ENCODE measurements around the gene SFXN1. TPM values are rescaled to one million over a fixed set of nuclear protein-coding genes. Genes with fewer than 3 reads are reported as not detected.
"Not testable (repeated sequence)": the region's sequence is repeated elsewhere in the genome, so short reads cannot be mapped to it uniquely, and the experiment has no call there.

Gene SFXN1
- total and polyA plus RNA-seq, 9 donors = 15.4 to 22.7 (median 20.5) TPM

GRCh38 chr5:175489693-175490443, 11.5 kb downstream of the SFXN1 start:
- H3K4me3 ChIP-seq (ENCODE audit: low read length) = no peak overlapping the region
- H3K4me1 ChIP-seq (ENCODE audit: control insufficient read depth, insufficient read depth, low read length) = no peaks in the 10 kb centered on the region
- no peak for DNase-seq
- H3K36me3 ChIP-seq (ENCODE audit: control insufficient read depth, insufficient read depth, low read length) = peaks cover 46% of the 10 kb centered on the region
- WGBS (ENCODE audit: insufficient coverage) = 75% methylated on average over 3 of the region's 6 CpGs
- no peaks in the 10 kb centered on the region for H3K9me3 ChIP-seq (replicated peaks; ENCODE audit: control insufficient read depth, low read depth, low read length)
- no peak overlapping the region for H3K27ac ChIP-seq (ENCODE audit: low read length)
- no peaks in the 10 kb centered on the region for H3K27me3 ChIP-seq (ENCODE audit: control insufficient read depth, insufficient read depth, low read length)

- H3K36me3 ChIP-seq (ENCODE audit: control insufficient read depth, insufficient read depth, low read length) = peaks cover 40% of the 10 kb centered on the region
- H3K27me3 ChIP-seq (ENCODE audit: control insufficient read depth, insufficient read depth, low read length) = no peaks in the 10 kb centered on the region
- H3K27ac ChIP-seq (ENCODE audit: low read length) = no peak overlapping the region
- H3K4me3 ChIP-seq (ENCODE audit: low read length) = no peak overlapping the region
- no peaks in the 10 kb centered on the region for H3K4me1 ChIP-seq (ENCODE audit: control insufficient read depth, insufficient read depth, low read length)
- DNase-seq = no peak
- no peaks in the 10 kb centered on the region for H3K9me3 ChIP-seq (replicated peaks; ENCODE audit: control insufficient read depth, low read depth, low read length)
- WGBS (ENCODE audit: insufficient coverage) = 100% methylated on average over 1 of the region's 6 CpGs
Observed at GRCh38 chr5:175491223-175491622, 12.9 kb downstream of the SFXN1 start.

- no peaks in the 10 kb centered on the region for H3K27me3 ChIP-seq (ENCODE audit: control insufficient read depth, insufficient read depth, low read length)
- no peak overlapping the region for H3K4me3 ChIP-seq (ENCODE audit: low read length)
- no peak for DNase-seq
- H3K4me1 ChIP-seq (ENCODE audit: control insufficient read depth, insufficient read depth, low read length) = no peaks in the 10 kb centered on the region
- WGBS (ENCODE audit: insufficient coverage) = 85% methylated on average over 4 of the region's 7 CpGs
- H3K9me3 ChIP-seq (replicated peaks; ENCODE audit: control insufficient read depth, low read depth, low read length) = no peaks in the 10 kb centered on the region
- H3K36me3 ChIP-seq (ENCODE audit: control insufficient read depth, insufficient read depth, low read length) = peaks cover 35% of the 10 kb centered on the region
- no peak overlapping the region for H3K27ac ChIP-seq (ENCODE audit: low read length)
Observed at GRCh38 chr5:175493260-175493659, 14.9 kb downstream of the SFXN1 start.

DNA sequence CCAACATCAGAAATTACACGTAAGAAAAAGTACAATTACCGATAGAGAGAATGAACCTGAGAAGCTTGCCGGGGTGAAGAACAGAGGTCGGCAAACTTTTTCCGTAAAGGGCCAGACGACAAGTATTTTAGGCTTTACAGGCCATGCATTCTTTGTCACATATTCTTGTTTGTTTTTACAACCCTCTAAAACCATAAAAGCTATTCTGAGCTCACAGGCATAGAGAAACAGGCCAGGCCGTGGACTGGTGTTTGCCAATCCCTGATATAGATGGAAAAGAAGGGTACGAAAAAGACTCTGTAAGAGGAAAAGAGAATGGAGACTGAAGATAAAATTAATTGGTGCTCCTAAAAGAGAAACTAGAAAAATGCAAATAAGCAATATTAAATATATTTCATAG, 15.4 kb downstream of the SFXN1 start:
- no peak overlapping the region for H3K27ac ChIP-seq (ENCODE audit: low read length)
- no peak overlapping the region for H3K4me3 ChIP-seq (ENCODE audit: low read length)
- DNase-seq = no peak
- H3K27me3 ChIP-seq (ENCODE audit: control insufficient read depth, insufficient read depth, low read length) = no peaks in the 10 kb centered on the region
- H3K36me3 ChIP-seq (ENCODE audit: control insufficient read depth, insufficient read depth, low read length) = peaks cover 35% of the 10 kb centered on the region
- no peaks in the 10 kb centered on the region for H3K9me3 ChIP-seq (replicated peaks; ENCODE audit: control insufficient read depth, low read depth, low read length)
- H3K4me1 ChIP-seq (ENCODE audit: control insufficient read depth, insufficient read depth, low read length) = no peaks in the 10 kb centered on the region
- WGBS (ENCODE audit: insufficient coverage) = 94% methylated on average over 5 of the region's 8 CpGs

- H3K27ac ChIP-seq (ENCODE audit: low read length) = no peak overlapping the region
- H3K4me3 ChIP-seq (ENCODE audit: low read length) = no peak overlapping the region
- no peaks in the 10 kb centered on the region for H3K9me3 ChIP-seq (replicated peaks; ENCODE audit: control insufficient read depth, low read depth, low read length)
- 94% methylated on average over 8 of the region's 17 CpGs for WGBS (ENCODE audit: insufficient coverage)
- peaks cover 31% of the 10 kb centered on the region for H3K36me3 ChIP-seq (ENCODE audit: control insufficient read depth, insufficient read depth, low read length)
- H3K4me1 ChIP-seq (ENCODE audit: control insufficient read depth, insufficient read depth, low read length) = no peaks in the 10 kb centered on the region
- H3K27me3 ChIP-seq (ENCODE audit: control insufficient read depth, insufficient read depth, low read length) = no peaks in the 10 kb centered on the region
- no peak for DNase-seq
Observed at GRCh38 chr5:175494264-175495183, 16.2 kb downstream of the SFXN1 start.

DNA sequence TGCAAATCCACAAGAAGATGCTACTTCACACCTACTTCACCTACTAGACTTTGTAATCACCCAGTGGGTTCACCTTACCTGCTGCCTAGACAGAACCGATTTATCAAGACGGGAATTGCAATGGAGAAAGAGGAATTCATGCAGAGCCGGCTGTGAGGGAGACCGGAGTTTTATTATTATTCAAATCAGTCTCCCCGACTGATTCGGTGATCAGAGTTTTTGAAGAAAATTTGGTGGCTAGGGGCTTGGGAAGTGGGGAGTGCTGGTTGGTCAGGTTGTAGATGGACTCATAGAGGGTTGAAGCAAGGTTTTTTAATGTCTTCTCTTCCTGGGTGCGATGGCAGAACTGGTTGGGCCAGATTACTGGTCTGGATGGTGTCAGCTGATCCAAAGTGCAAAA, 23.4 kb downstream of the SFXN1 start:
- no peaks in the 10 kb centered on the region for H3K4me1 ChIP-seq (ENCODE audit: control insufficient read depth, insufficient read depth, low read length)
- no peak overlapping the region for H3K4me3 ChIP-seq (ENCODE audit: low read length)
- no peaks in the 10 kb centered on the region for H3K36me3 ChIP-seq (ENCODE audit: control insufficient read depth, insufficient read depth, low read length)
- 73% methylated on average over 5 of the region's 7 CpGs for WGBS (ENCODE audit: insufficient coverage)
- DNase-seq = no peak
- no peaks in the 10 kb centered on the region for H3K27me3 ChIP-seq (ENCODE audit: control insufficient read depth, insufficient read depth, low read length)
- H3K9me3 ChIP-seq (replicated peaks; ENCODE audit: control insufficient read depth, low read depth, low read length) = no peaks in the 10 kb centered on the region
- no peak overlapping the region for H3K27ac ChIP-seq (ENCODE audit: low read length)

GRCh38 chr5:175507671-175508070, 29.3 kb downstream of the SFXN1 start:
- not testable (repeated sequence) for DNase-seq; H3K27ac ChIP-seq (ENCODE audit: low read length); H3K4me3 ChIP-seq (ENCODE audit: low read length); H3K27me3 ChIP-seq (ENCODE audit: control insufficient read depth, insufficient read depth, low read length); H3K4me1 ChIP-seq (ENCODE audit: control insufficient read depth, insufficient read depth, low read length); H3K9me3 ChIP-seq (replicated peaks; ENCODE audit: control insufficient read depth, low read depth, low read length)
- 86% methylated on average over 3 of the region's 4 CpGs for WGBS (ENCODE audit: insufficient coverage)
- H3K36me3 ChIP-seq (ENCODE audit: control insufficient read depth, insufficient read depth, low read length) = peaks cover 21% of the 10 kb centered on the region

- no peaks in the 10 kb centered on the region for H3K4me1 ChIP-seq (ENCODE audit: control insufficient read depth, insufficient read depth, low read length)
- no peak for DNase-seq
- WGBS (ENCODE audit: insufficient coverage) = no CpG with 5 or more reads among the region's 2 CpGs
- no peaks in the 10 kb centered on the region for H3K9me3 ChIP-seq (replicated peaks; ENCODE audit: control insufficient read depth, low read depth, low read length)
- peaks cover 28% of the 10 kb centered on the region for H3K36me3 ChIP-seq (ENCODE audit: control insufficient read depth, insufficient read depth, low read length)
- H3K27ac ChIP-seq (ENCODE audit: low read length) = no peak overlapping the region
- no peaks in the 10 kb centered on the region for H3K27me3 ChIP-seq (ENCODE audit: control insufficient read depth, insufficient read depth, low read length)
- no peak overlapping the region for H3K4me3 ChIP-seq (ENCODE audit: low read length)
Observed at GRCh38 chr5:175508896-175509295, 30.5 kb downstream of the SFXN1 start.

DNA sequence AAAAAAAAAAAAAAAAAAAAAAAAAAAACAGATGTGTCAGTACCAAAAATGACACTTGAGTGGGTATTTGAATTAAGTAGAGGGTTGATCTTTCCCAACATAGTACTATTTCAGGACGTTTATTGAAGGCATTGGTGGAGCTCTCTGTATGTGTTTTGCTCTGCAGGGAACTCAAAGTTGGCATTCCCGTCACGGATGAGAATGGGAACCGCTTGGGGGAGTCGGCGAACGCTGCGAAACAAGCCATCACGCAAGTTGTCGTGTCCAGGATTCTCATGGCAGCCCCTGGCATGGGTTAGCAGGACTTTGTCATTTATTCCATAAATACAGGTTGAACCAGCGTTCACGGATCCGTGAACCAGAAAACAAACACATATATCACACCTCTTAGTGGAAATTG, 34.9 kb downstream of the SFXN1 start:
- Histone ChIP-seq H3K36me3 (ENCODE audit: control insufficient read depth, insufficient read depth, low read length) (peaks cover 65% of the 10 kb centered on the region), H3K9me3 (replicated peaks; ENCODE audit: control insufficient read depth, low read depth, low read length) (no peaks in the 10 kb centered on the region)
- no peak for DNase-seq

DNA sequence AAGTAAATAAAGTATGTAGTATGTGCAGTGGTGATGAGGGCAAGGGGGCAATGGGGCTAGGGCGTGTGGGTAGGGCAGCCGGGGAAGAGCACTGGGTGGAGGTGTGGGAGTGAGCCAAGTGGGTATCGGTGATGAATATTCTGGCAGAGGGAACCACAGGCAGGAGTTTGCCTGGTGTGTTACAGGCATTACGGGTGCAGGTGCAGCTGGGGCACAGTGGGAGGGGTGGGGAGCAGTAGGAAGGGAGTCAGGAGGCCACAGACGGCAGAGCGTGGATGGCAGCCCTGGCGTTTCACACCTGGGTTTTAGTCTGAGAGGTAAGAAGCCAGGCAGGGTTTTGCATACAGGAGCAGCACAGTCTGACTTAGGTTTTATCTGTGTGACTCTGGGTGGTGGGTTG, 35.4 kb downstream of the SFXN1 start:
- H3K4me1 ChIP-seq (ENCODE audit: control insufficient read depth, insufficient read depth, low read length) = no peaks in the 10 kb centered on the region
- DNase-seq = no peak
- no peaks in the 10 kb centered on the region for H3K9me3 ChIP-seq (replicated peaks; ENCODE audit: control insufficient read depth, low read depth, low read length)
- no peak overlapping the region for H3K27ac ChIP-seq (ENCODE audit: low read length)
- no peaks in the 10 kb centered on the region for H3K27me3 ChIP-seq (ENCODE audit: control insufficient read depth, insufficient read depth, low read length)
- 99% methylated on average over 7 of the region's 7 CpGs for WGBS (ENCODE audit: insufficient coverage)
- H3K36me3 ChIP-seq (ENCODE audit: control insufficient read depth, insufficient read depth, low read length) = peaks cover 68% of the 10 kb centered on the region
- no peak overlapping the region for H3K4me3 ChIP-seq (ENCODE audit: low read length)

More for the DNA sequence above, 34.9 kb downstream of the SFXN1 start:
- no peaks in the 10 kb centered on the region for H3K27me3 ChIP-seq (ENCODE audit: control insufficient read depth, insufficient read depth, low read length)
- H3K4me1 ChIP-seq (ENCODE audit: control insufficient read depth, insufficient read depth, low read length) = no peaks in the 10 kb centered on the region
- no peak overlapping the region for H3K27ac ChIP-seq (ENCODE audit: low read length)
- 99% methylated on average over 10 of the region's 13 CpGs for WGBS (ENCODE audit: insufficient coverage)
- no peak overlapping the region for H3K4me3 ChIP-seq (ENCODE audit: low read length)

Measured in muscle of leg (tissue), 11 donors.